Calu3 (cell line): Measurements from ENCODE around the gene FAM13A. TPM values are rescaled to one million over a fixed set of nuclear protein-coding genes. Genes with fewer than 3 reads are reported as not detected.

Experiments
- BruUV-seq: library from RNA; stranded (reverse); fragments of 400-500 nt; replicated peaks from 2 replicates; lab custom pipeline; 2021; lab: Mats Ljungman, UMichigan
- CTCF ChIA-PET: fragments of 300-600 bp; sonication (Branson Sonifier 250); formaldehyde crosslinking; loops from one replicate; lab custom pipeline; 2022; ENCODE audit warnings: antibody characterized with exemption; lab: Charles Lee
- DNase-seq: peaks from one replicate; pipeline ENCODE4 v3.0.0; 2022
- H3K27ac Mint-ChIP-seq: one replicate; pipeline ENCODE4 v1.8.0; 2022; ENCODE audit warnings: mixed read lengths; ENCODE audit not compliant: unreplicated experiment
- H3K27me3 Mint-ChIP-seq: one replicate; pipeline ENCODE4 v1.8.0; 2022; ENCODE audit warnings: mixed read lengths; ENCODE audit not compliant: unreplicated experiment
- H3K36me3 Mint-ChIP-seq: one replicate; pipeline ENCODE4 v1.8.0; 2022; ENCODE audit warnings: mild to moderate bottlenecking, moderate library complexity, mixed read lengths; ENCODE audit not compliant: insufficient read depth, unreplicated experiment
- H3K4me1 Mint-ChIP-seq: one replicate; pipeline ENCODE4 v1.8.0; 2022; ENCODE audit warnings: mild to moderate bottlenecking, low read depth, mixed read lengths; ENCODE audit not compliant: unreplicated experiment
- H3K4me3 Mint-ChIP-seq: one replicate; pipeline ENCODE4 v1.8.0; 2022; ENCODE audit warnings: mild to moderate bottlenecking, low read depth, moderate library complexity, mixed read lengths; ENCODE audit not compliant: unreplicated experiment
- H3K9me3 Mint-ChIP-seq: one replicate; pipeline ENCODE4 v1.8.0; 2022; ENCODE audit warnings: low read depth, mixed read lengths; ENCODE audit not compliant: unreplicated experiment
- intact Hi-C: fragments of 100-400 bp; cut with micrococcal nuclease; formaldehyde crosslinking; loops from one replicate; pipeline ENCODE4 v1.10.0; 2022; ENCODE audit not compliant: unreplicated experiment
- total RNA-seq: library from RNA; stranded (reverse); gene quantifications from 2 replicates; pipeline ENCODE4 v1.2.3, GENCODE V29; 2022
- TF ChIP-seq, protein P1 (sequence below): fragments of 200-600 bp; IDR thresholded peaks from one replicate; pipeline ENCODE4 v1.8.0; 2022; ENCODE audit warnings: antibody characterized with exemption; ENCODE audit not compliant: unreplicated experiment

The FAM13A gene
- total RNA-seq, 1 experiment from 2014 or later, result 13.5 TPM

DNA sequence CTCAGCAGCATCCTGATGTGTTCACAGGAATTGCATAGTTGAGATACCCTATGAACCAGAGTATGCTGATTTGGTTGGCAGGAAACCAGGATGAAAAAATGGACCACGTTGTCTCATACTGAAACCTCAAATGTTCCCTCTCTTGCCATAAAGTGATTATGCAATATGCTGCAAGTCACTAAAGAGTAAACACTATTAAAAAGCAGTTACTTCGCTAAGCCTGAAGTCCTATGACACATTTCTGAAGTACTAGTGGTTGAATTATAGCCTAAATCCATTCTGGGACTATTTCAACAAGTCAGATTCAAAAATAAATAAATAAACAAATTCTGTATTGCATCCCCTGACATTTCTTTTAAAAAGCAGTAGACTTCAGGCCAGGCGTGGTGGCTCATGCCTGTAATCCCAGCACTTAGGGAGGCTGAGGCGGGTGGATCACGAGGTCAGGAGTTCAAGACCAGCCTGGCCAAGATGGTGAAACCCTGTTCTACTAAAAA, 253.3 kb downstream of the FAM13A start:
- no peaks in the 10 kb centered on the region for H3K27me3 Mint-ChIP-seq
- no peak overlapping the region for H3K27ac Mint-ChIP-seq
- BruUV-seq, result no TSS peak
- intact Hi-C loops, result loop anchor here (5.0 kb wide), 2 partner anchors 141 to 276 kb away; no protein-coding TSS in a partner anchor
- peaks cover 40% of the 10 kb centered on the region for H3K4me1 Mint-ChIP-seq
- TF ChIP-seq, protein P1, sequence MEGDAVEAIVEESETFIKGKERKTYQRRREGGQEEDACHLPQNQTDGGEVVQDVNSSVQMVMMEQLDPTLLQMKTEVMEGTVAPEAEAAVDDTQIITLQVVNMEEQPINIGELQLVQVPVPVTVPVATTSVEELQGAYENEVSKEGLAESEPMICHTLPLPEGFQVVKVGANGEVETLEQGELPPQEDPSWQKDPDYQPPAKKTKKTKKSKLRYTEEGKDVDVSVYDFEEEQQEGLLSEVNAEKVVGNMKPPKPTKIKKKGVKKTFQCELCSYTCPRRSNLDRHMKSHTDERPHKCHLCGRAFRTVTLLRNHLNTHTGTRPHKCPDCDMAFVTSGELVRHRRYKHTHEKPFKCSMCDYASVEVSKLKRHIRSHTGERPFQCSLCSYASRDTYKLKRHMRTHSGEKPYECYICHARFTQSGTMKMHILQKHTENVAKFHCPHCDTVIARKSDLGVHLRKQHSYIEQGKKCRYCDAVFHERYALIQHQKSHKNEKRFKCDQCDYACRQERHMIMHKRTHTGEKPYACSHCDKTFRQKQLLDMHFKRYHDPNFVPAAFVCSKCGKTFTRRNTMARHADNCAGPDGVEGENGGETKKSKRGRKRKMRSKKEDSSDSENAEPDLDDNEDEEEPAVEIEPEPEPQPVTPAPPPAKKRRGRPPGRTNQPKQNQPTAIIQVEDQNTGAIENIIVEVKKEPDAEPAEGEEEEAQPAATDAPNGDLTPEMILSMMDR, result no peak
- H3K36me3 Mint-ChIP-seq, result no peaks in the 10 kb centered on the region
- DNase-seq, result peak; percentile 22
- H3K9me3 Mint-ChIP-seq, result no peaks in the 10 kb centered on the region
- H3K4me3 Mint-ChIP-seq, result no peak overlapping the region
- CTCF ChIA-PET, result no interaction called here

DNA sequence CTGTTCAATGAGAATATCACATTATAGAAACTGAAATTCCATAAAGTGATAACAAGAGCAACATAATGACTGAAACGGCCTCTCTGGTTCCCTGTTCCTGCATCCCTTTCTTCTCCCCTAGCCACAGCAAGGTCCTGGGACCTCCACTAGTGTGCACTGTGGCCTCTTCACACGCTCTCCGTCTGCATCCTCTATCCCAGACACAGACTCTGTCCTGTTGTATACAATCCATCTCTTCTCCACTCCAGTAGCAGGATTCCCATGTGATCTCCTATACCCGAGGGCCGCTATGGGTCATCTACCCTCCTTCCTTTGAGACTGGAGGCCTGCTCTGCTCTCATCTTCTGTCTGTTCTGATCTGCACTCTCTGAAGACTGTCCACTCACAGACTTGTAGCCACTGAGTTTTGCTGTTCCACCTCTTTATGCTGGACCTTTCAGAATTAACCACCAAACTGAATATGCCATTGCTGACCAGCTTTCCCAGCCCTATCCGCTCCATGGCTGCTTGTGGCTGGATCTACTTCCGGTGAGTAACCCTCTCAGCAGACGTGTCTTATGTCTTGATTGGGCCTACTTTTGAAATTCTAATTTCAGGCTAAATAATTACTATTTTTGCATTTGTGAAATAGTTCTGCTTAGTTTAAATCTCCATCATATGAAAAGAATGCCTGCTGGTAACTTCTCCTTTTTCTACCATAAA, 254.2 kb downstream of the FAM13A start:
- Mint-ChIP-seq H3K27ac (no peak overlapping the region), H3K4me1 (peaks cover 49% of the 10 kb centered on the region), H3K4me3 (no peak overlapping the region), H3K9me3 (no peaks in the 10 kb centered on the region), H3K27me3 (no peaks in the 10 kb centered on the region), H3K36me3 (no peaks in the 10 kb centered on the region)
- TF ChIP-seq, protein P1, result no peak
- no peak for DNase-seq
- no TSS peak for BruUV-seq
- CTCF ChIA-PET, result interaction anchor here (0.6 to 1.2 kb wide), 5 partner anchors 11 to 263 kb away, joined by 3 to 4 read pairs (median 3); no protein-coding TSS in a partner anchor
- intact Hi-C loops, result loop anchor here (5.0 kb wide), 2 partner anchors 140 to 275 kb away; no protein-coding TSS in a partner anchor

DNA sequence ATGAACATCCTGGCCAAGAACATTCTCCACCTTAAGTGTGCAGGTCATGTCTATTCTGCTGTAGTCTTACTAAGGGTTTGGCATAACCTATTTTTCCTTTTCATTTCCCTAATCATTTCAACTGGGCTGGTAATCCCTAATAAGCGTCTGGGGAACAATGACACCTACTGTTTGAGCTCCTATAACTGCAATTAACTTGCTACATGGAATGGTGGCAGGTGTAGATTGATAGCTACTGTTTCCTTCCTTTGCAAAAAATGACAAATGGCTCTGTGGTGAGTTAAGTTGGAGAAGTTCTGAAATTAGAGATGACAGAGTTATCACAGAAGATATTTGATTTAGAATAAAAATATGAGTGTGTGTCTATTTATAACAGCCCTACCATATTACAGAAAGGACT, 254.8 kb downstream of the FAM13A start:
- intact Hi-C loops, result loop anchor here (5.0 kb wide), 2 partner anchors 140 to 275 kb away; no protein-coding TSS in a partner anchor
- DNase-seq, result no peak

DNA sequence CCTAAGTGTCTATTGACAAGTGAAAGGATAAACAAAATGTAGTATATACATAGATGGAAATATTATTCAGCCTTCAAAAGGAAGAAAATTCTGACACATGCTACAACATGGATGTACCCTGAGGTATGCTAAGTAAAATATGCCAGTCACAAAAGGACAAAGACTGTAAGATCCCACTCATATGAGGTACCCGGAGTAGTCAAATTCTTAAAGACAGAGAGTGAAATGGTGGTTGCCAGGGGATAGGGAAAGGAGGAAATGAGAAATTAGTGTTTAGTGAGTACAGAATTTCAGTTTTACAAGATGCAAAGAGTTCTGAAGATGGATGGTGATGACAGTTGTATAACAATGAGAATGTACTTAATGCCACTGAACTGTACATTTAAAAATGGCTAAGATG, 257.1 kb downstream of the FAM13A start:
- CTCF ChIA-PET, result interaction anchor here (0.7 to 1.2 kb wide), 2 partner anchors 28 to 94 kb away, joined by 3 to 7 read pairs; no protein-coding TSS in a partner anchor
- no TSS peak for BruUV-seq
- H3K27me3 Mint-ChIP-seq, result no peaks in the 10 kb centered on the region

More for the DNA sequence above, 254.8 kb downstream of the FAM13A start:
- CTCF ChIA-PET, result interaction anchor here (0.6 to 1.2 kb wide), 5 partner anchors 10 to 263 kb away, joined by 3 to 4 read pairs (median 3); no protein-coding TSS in a partner anchor
- TF ChIP-seq, protein P1, result no peak
- H3K36me3 Mint-ChIP-seq, result no peaks in the 10 kb centered on the region
- H3K4me3 Mint-ChIP-seq, result no peak overlapping the region
- no peaks in the 10 kb centered on the region for H3K9me3 Mint-ChIP-seq
- BruUV-seq, result no TSS peak
- no peak overlapping the region for H3K27ac Mint-ChIP-seq
- peaks cover 49% of the 10 kb centered on the region for H3K4me1 Mint-ChIP-seq
- H3K27me3 Mint-ChIP-seq, result no peaks in the 10 kb centered on the region

More for the DNA sequence above, 257.1 kb downstream of the FAM13A start:
- TF ChIP-seq, protein P1, result no peak
- DNase-seq, result no peak
- Mint-ChIP-seq H3K27ac (peak overlapping the region; percentile 53), H3K4me1 (peaks cover 40% of the 10 kb centered on the region), H3K4me3 (no peak overlapping the region), H3K9me3 (no peaks in the 10 kb centered on the region), H3K36me3 (no peaks in the 10 kb centered on the region)
- intact Hi-C loops, result loop anchor here (5.0 kb wide), 2 partner anchors 138 to 273 kb away; no protein-coding TSS in a partner anchor
